ENCODE results near the gene FCHSD2. TPM values are rescaled to one million over a fixed set of nuclear protein-coding genes. Genes with fewer than 3 reads are reported as not detected.
A peak's percentile ranks its signal among the peaks of the same experiment; 100 is the strongest.

FCHSD2 gene
- total and polyA plus RNA-seq, 2 experiments from 2014 or later = 9.1 to 19.8 TPM

- H3K4me2 ChIP-seq (ENCODE audit: unreplicated experiment) = no peak overlapping the region
- in situ Hi-C loops (cut with MboI) = loop anchor here (25.0 kb wide), 1 partner anchor 448 kb away; no protein-coding TSS in a partner anchor
- WGBS, 2 experiments (ENCODE audit: low coverage in 1 of 2, low lambda C conversion rate in 2 of 2, missing lambda C conversion rate in 2 of 2) = 75 to 80% methylated on average over 10 of the region's 10 CpGs
- DNase-seq = no peak
- peaks cover 16% of the 10 kb centered on the region for H3K4me1 ChIP-seq (ENCODE audit: insufficient read depth)
- no peaks in the 10 kb centered on the region for H3K36me3 ChIP-seq (ENCODE audit: low read depth)
- H2AFZ ChIP-seq = no peak overlapping the region
- no peaks in the 10 kb centered on the region for H3K79me2 ChIP-seq (ENCODE audit: insufficient read depth)
- no peak overlapping the region for H3K9ac ChIP-seq
- no peaks in the 10 kb centered on the region for H4K20me1 ChIP-seq (ENCODE audit: insufficient read depth)
- no peak overlapping the region for H3K4me3 ChIP-seq
- no peaks in the 10 kb centered on the region for H3K9me3 ChIP-seq (ENCODE audit: low read depth)
- no peak overlapping the region for H3K27ac ChIP-seq
- H3K9me2 ChIP-seq (ENCODE audit: insufficient read depth) = no peaks in the 10 kb centered on the region
- no peaks in the 10 kb centered on the region for H3K27me3 ChIP-seq (replicated peaks; ENCODE audit: insufficient read depth)
- no peaks in the 10 kb centered on the region for H3F3A ChIP-seq (ENCODE audit: insufficient read depth)
- TF ChIP-seq EZH2phosphoT487 (IDR thresholded peaks at IDR 0.05; ENCODE audit: insufficient read depth, low read depth) (no peak), EZH2 (IDR thresholded peaks at IDR 0.05; ENCODE audit: insufficient read depth, poor library complexity, severe bottlenecking) (no peak)
These were observed 18.1 kb upstream of the FCHSD2 start for GRCh38 chr11:73160005-73160760.

DNA sequence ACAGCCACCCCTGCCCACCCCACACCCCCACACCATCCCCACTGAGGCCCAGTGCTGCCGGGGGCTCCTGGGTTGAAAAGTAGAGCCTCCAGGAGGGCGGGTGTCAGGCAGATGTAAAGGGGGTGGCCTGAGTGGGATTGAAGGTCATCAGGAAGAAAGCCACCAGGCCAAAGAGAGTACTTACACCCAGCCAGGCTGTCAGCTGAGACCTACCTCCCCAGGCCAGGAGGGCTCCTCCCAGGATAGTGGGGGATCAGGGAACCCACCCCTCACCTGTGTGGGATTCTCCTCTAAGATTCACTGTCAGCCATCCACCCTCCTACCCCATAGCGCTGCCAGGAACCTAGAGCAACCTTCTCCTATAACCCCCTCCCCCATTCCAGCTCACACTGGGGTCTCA lies 17.2 kb upstream of the FCHSD2 start:
- Histone ChIP-seq H3K9me3 (ENCODE audit: low read depth) (no peaks in the 10 kb centered on the region), H3F3A (ENCODE audit: insufficient read depth) (no peaks in the 10 kb centered on the region), H3K9ac (no peak overlapping the region), H3K9me2 (ENCODE audit: insufficient read depth) (no peaks in the 10 kb centered on the region), H2AFZ (no peak overlapping the region), H3K27me3 (replicated peaks; ENCODE audit: insufficient read depth) (no peaks in the 10 kb centered on the region), H3K4me3 (no peak overlapping the region), H3K27ac (no peak overlapping the region), H3K36me3 (ENCODE audit: low read depth) (no peaks in the 10 kb centered on the region), H4K20me1 (ENCODE audit: insufficient read depth) (no peaks in the 10 kb centered on the region), H3K4me2 (ENCODE audit: unreplicated experiment) (no peak overlapping the region), H3K4me1 (ENCODE audit: insufficient read depth) (peaks cover 16% of the 10 kb centered on the region), H3K79me2 (ENCODE audit: insufficient read depth) (no peaks in the 10 kb centered on the region)
- 87 to 96% methylated on average over 1 to 3 of the region's 3 CpGs for WGBS, 2 experiments (ENCODE audit: low coverage in 1 of 2, low lambda C conversion rate in 2 of 2, missing lambda C conversion rate in 2 of 2)
- in situ Hi-C loops (cut with MboI) = loop anchor here (25.0 kb wide), 1 partner anchor 447 kb away; no protein-coding TSS in a partner anchor
- no peak for TF ChIP-seq EZH2 (IDR thresholded peaks at IDR 0.05; ENCODE audit: insufficient read depth, poor library complexity, severe bottlenecking)
- no peak for TF ChIP-seq EZH2phosphoT487 (IDR thresholded peaks at IDR 0.05; ENCODE audit: insufficient read depth, low read depth)
- DNase-seq = no peak

DNA sequence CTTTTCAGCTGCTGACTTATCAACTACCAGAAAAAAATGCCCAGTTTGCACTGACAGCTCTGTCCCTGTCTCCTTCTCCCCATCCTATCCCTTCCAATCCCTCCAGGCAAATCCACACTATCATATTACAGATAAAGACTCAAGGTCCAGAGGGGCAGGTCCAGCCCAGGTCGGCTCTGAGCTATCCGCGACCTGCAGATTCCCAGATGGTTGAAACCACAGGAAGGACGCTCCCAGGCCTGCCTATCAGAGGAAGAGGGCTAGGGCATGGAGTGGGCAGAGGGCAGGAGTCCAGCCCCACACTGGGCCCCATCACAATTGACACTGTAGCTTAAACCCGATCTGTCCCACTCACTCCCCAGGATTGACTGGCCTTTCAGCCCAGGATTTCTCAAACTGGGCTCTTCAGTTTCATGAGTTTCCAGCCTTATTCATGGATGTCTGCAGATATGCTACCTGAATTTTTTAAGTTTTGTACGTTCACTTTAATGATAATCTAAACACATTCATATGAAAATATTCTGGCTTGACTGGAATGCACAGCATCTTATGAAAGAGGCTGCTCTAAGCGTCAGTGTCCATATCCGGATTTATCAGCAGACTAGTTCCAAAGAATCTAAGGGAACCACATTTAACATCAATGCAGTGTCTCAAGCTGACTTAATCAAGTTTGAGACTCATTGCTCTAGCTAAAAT lies 16.4 kb upstream of the FCHSD2 start:
- Histone ChIP-seq H3K4me2 (ENCODE audit: unreplicated experiment) (peak overlapping the region; percentile 42), H3K36me3 (ENCODE audit: low read depth) (no peaks in the 10 kb centered on the region), H3K4me3 (no peak overlapping the region), H3K4me1 (ENCODE audit: insufficient read depth) (peaks cover 16% of the 10 kb centered on the region), H3F3A (ENCODE audit: insufficient read depth) (no peaks in the 10 kb centered on the region), H4K20me1 (ENCODE audit: insufficient read depth) (no peaks in the 10 kb centered on the region), H3K79me2 (ENCODE audit: insufficient read depth) (no peaks in the 10 kb centered on the region), H3K9me2 (ENCODE audit: insufficient read depth) (no peaks in the 10 kb centered on the region), H3K27ac (no peak overlapping the region), H2AFZ (no peak overlapping the region), H3K27me3 (replicated peaks; ENCODE audit: insufficient read depth) (no peaks in the 10 kb centered on the region), H3K9me3 (ENCODE audit: low read depth) (no peaks in the 10 kb centered on the region), H3K9ac (no peak overlapping the region)
- TF ChIP-seq EZH2 (IDR thresholded peaks at IDR 0.05; ENCODE audit: insufficient read depth, poor library complexity, severe bottlenecking) (no peak), EZH2phosphoT487 (IDR thresholded peaks at IDR 0.05; ENCODE audit: insufficient read depth, low read depth) (no peak)
- no peak for DNase-seq
- 76 to 86% methylated on average over 8 of the region's 8 CpGs for WGBS, 2 experiments (ENCODE audit: low coverage in 1 of 2, low lambda C conversion rate in 2 of 2, missing lambda C conversion rate in 2 of 2)
- in situ Hi-C loops (cut with MboI) = loop anchor here (25.0 kb wide), 1 partner anchor 446 kb away; no protein-coding TSS in a partner anchor

- Histone ChIP-seq H3K27me3 (replicated peaks; ENCODE audit: insufficient read depth) (no peaks in the 10 kb centered on the region), H3K36me3 (ENCODE audit: low read depth) (no peaks in the 10 kb centered on the region), H3K9me2 (ENCODE audit: insufficient read depth) (no peaks in the 10 kb centered on the region), H3K79me2 (ENCODE audit: insufficient read depth) (no peaks in the 10 kb centered on the region), H2AFZ (peak overlapping the region; percentile 56), H3K4me3 (no peak overlapping the region), H3F3A (ENCODE audit: insufficient read depth) (no peaks in the 10 kb centered on the region), H3K9me3 (ENCODE audit: low read depth) (no peaks in the 10 kb centered on the region), H3K4me2 (ENCODE audit: unreplicated experiment) (peak overlapping the region; percentile 28), H3K4me1 (ENCODE audit: insufficient read depth) (peaks cover 16% of the 10 kb centered on the region), H3K27ac (no peak overlapping the region), H4K20me1 (ENCODE audit: insufficient read depth) (no peaks in the 10 kb centered on the region), H3K9ac (no peak overlapping the region)
- peak; percentile 48 for DNase-seq
- 64 to 71% methylated on average over 9 of the region's 9 CpGs for WGBS, 2 experiments (ENCODE audit: low coverage in 1 of 2, low lambda C conversion rate in 2 of 2, missing lambda C conversion rate in 2 of 2)
- in situ Hi-C loops (cut with MboI) = loop anchor here (25.0 kb wide), 1 partner anchor 445 kb away; no protein-coding TSS in a partner anchor
- TF ChIP-seq EZH2phosphoT487 (IDR thresholded peaks at IDR 0.05; ENCODE audit: insufficient read depth, low read depth) = no peak
- no peak for TF ChIP-seq EZH2 (IDR thresholded peaks at IDR 0.05; ENCODE audit: insufficient read depth, poor library complexity, severe bottlenecking)
These were observed 15.2 kb upstream of the FCHSD2 start for GRCh38 chr11:73157101-73158010.

All from GM23248 (cell line).